ENCODE measurements around the gene PEF1.

The PEF1 gene

GRCh38 chr1:31584869-31585735, 59.6 kb downstream of the PEF1 start:
- DNase-seq (ENCODE audit: low read depth in 2 of 2) = no peak

DNA sequence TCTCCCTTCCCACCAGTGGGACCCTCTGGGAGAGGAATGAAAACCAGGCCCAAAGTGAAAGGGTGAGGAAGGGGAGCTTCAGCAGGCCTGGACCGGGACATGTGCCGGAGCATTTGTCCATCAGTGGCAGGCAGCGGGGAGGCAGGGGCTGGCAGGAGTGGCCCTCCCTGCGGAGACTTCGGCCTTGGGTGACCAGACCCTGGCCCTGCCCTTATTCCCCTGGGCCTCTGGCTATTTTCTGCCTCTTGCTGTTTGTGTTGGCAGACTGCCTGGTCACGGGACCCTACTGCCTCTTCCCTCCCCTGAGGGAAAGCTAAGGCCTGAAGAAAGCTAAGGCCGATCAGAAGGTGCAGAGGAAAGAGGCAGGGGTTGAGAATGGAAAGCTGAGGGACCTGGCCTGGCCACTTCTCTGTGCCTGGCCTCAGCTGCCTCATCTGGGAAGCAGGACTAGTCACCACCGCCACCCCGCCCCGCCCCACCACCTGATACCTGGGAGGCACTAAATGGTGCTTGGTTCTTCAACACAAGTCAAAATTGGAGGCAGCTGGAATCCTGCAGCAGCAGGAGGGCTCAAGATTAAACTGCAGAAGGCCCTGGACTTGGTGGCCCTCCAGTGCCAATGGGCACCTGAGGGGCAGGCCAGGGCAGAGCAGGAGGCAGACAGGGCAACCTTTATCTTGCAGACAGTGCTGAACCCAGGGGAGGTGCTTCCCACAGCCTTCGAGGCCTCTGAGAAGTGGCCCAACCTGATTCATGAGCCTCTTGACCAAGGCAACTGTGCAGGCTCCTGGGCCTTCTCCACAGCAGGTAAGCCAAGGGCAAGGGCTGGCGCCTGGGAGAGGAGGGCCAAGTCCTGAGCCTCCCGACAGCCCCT, 60.4 kb downstream of the PEF1 start:
- no peak for DNase-seq (ENCODE audit: low read depth in 2 of 2)

DNA sequence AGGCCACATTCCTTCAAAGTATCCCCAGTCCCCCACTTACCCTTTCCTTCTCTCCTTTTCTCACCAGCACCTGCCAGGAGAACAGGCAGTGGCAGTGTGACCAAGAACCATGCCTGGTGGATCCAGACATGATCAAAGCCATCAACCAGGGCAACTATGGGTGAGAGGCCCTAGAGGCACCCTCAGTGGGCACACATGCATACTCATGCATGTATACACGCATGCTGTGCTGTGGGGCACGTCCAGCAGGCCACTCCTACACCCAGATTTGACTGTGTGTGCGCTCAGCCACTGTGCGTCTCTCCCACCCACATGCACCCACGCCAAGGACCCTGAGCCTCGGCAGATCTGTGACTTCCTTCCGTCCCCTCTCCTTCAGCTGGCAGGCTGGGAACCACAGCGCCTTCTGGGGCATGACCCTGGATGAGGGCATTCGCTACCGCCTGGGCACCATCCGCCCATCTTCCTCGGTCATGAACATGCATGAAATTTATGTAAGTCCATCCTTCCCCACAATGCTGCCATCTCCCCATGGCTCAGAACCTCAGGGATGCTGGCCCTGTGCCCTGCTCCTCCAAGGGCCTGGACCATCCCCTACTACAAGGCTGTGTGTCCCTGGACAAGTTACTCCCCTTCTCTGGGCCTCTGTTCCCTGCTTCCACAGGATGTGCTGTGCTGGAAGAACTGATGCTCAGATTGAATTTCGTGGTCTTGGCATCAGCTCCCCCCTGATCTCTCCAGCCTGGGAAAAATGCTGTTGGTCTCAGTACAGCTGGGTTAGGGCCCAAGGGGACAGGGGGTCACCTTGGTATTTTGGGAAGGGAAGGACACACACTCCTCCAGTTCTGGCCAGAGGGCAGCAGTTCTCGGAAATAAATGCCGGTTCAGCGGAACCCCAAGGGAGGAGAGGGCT, 61.3 kb downstream of the PEF1 start:
- no peak for DNase-seq (ENCODE audit: low read depth in 2 of 2)

GRCh38 chr1:31581821-31582810, 62.6 kb downstream of the PEF1 start:
- no peak for DNase-seq (ENCODE audit: low read depth in 2 of 2)

GRCh38 chr1:31580891-31581603, 63.6 kb downstream of the PEF1 start:
- DNase-seq (ENCODE audit: low read depth in 2 of 2) = no peak

- no peak for DNase-seq (ENCODE audit: low read depth in 2 of 2)
Measured at GRCh38 chr1:31580513-31580870, 64.2 kb downstream of the PEF1 start.

Data from stimulated activated CD4-positive, alpha-beta T cell treated with anti-CD3 and anti-CD28 coated beads, Interleukin-1b, Interleukin-23, amount 100 ng/mL, for 1 hour (primary cell).